MG63 (cell line): ENCODE data around the gene RPS24. TPM values are rescaled to one million over a fixed set of nuclear protein-coding genes. Genes with fewer than 3 reads are reported as not detected.

Experiments used
- DNase-seq: peaks from one replicate; pipeline ENCODE4 v3.0.0-alpha.2; 2020
- H3K27me3 ChIP-seq: fragments of 250-450 bp; sonication (Bioruptor Pico); 2 replicates; pipeline ENCODE4 v1.5.1; 2020; ENCODE audit warnings: mild to moderate bottlenecking, moderate library complexity
- H3K36me3 ChIP-seq: fragments of 250-450 bp; sonication (Bioruptor Pico); 2 replicates; pipeline ENCODE4 v1.5.1; 2020; ENCODE audit warnings: mild to moderate bottlenecking, moderate library complexity
- H3K4me3 ChIP-seq: fragments of 250-450 bp; sonication (Bioruptor Pico); 2 replicates; pipeline ENCODE4 v1.5.1; 2020; ENCODE audit warnings: mild to moderate bottlenecking, moderate library complexity
- H3K9me3 ChIP-seq: fragments of 250-450 bp; sonication (Bioruptor Pico); 2 replicates; pipeline ENCODE4 v1.5.1; 2020; ENCODE audit warnings: mild to moderate bottlenecking, moderate library complexity
- total RNA-seq: library from RNA; depleted of rRNA; stranded (reverse); fragments of >200 nt; shearing (Covaris generic); gene quantifications from 2 replicates; pipeline ENCODE4 v1.2.3, GENCODE V29; 2014; ENCODE audit warnings: low replicate concordance

RPS24 gene
- total RNA-seq, 1 experiment from 2014 or later, result 3,994 TPM

- H3K36me3 ChIP-seq, result peaks cover 76% of the 10 kb centered on the region
- H3K27me3 ChIP-seq, result no peaks in the 10 kb centered on the region
- no peak for DNase-seq
- H3K4me3 ChIP-seq, result no peak overlapping the region
- H3K9me3 ChIP-seq, result no peaks in the 10 kb centered on the region
Observed at GRCh38 chr10:78017856-78018255, 15.8 kb upstream of the RPS24 start.

- Histone ChIP-seq H3K4me3 (no peak overlapping the region), H3K9me3 (no peaks in the 10 kb centered on the region), H3K27me3 (no peaks in the 10 kb centered on the region), H3K36me3 (peaks cover 74% of the 10 kb centered on the region)
- no peak for DNase-seq
Observed at GRCh38 chr10:78019264-78019663, 14.4 kb upstream of the RPS24 start.

- no peak overlapping the region for H3K4me3 ChIP-seq
- no peaks in the 10 kb centered on the region for H3K9me3 ChIP-seq
- DNase-seq, result no peak
- peaks cover 71% of the 10 kb centered on the region for H3K36me3 ChIP-seq
- no peaks in the 10 kb centered on the region for H3K27me3 ChIP-seq
Observed at GRCh38 chr10:78021201-78021600, 12.5 kb upstream of the RPS24 start.

DNA sequence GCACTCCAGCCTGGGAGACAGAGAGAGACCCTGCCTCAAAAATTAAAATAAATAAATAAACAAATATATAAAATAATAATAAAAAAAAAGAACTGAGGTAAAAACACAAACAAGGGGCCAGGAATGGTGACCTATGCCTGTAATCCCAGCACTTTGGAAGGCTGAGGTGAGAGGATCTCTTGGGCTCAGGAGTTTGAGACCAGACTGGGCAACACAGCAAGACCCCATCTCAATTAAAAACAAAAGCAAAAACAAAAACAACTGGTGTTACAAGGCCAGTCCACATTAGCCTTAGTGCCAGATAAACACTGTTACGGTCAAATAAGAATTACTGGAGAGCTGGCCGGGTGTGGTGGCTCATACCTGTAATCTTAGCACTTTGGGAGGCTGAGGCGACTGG, 9.9 kb upstream of the RPS24 start:
- Histone ChIP-seq H3K27me3 (no peaks in the 10 kb centered on the region), H3K9me3 (no peaks in the 10 kb centered on the region), H3K4me3 (no peak overlapping the region), H3K36me3 (peaks cover 73% of the 10 kb centered on the region)
- no peak for DNase-seq

DNA sequence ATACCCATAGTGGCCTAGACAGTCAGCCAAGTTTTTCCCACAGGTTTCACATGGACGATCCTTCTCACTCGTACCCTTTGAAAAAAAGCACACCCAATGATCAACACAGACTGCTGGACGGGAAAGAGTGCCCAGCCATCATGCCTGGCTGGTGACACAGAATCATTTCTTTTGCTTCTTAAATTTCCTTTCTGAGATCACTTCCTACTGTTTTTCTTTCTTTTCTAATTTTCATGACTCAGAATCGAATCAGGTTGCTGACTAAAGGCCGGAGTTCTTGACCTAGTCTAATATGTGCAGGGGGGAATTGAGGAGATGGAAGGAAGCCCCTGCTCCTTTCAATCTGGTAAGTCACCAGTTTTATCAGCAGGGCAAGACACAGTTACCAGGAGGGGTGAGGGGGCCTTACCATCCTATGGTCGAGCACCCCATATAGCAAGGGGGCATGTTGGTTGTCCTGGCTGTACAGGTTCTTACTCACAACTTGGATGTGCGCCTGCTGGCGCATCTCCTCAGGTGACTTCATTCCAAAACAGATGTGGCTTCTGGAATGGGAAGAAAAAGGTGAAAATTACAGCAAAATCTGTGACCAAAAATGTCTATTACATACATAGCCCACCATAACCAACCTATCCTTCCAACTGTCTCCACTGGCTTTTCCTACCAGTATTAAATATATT, 7.8 kb upstream of the RPS24 start:
- Histone ChIP-seq H3K27me3 (no peaks in the 10 kb centered on the region), H3K9me3 (no peaks in the 10 kb centered on the region), H3K4me3 (no peak overlapping the region), H3K36me3 (peaks cover 57% of the 10 kb centered on the region)
- peak; percentile 63 for DNase-seq

- DNase-seq, result peak; percentile 22
Observed at GRCh38 chr10:78028438-78029268, 5.0 kb upstream of the RPS24 start.

GRCh38 chr10:78029269-78030226, 4.1 kb upstream of the RPS24 start, which contains the start of gene POLR3A:
TSS of gene POLR3A (minus strand) at chr10:78029515. CDS start at chr10:78029407, 108 bp downstream.
- Histone ChIP-seq H3K9me3 (no peaks in the 10 kb centered on the region), H3K36me3 (peaks cover 26% of the 10 kb centered on the region), H3K27me3 (no peaks in the 10 kb centered on the region), H3K4me3 (peak within 1 kb of the TSS; percentile 96)
- DNase-seq, result peak; percentile 97

More at GRCh38 chr10:78028438-78029268, 5.0 kb upstream of the RPS24 start:
- Histone ChIP-seq H3K27me3 (no peaks in the 10 kb centered on the region), H3K36me3 (peaks cover 30% of the 10 kb centered on the region), H3K9me3 (no peaks in the 10 kb centered on the region), H3K4me3 (peak overlapping the region; percentile 96)

GRCh38 chr10:78033387-78033636, 351 bp upstream of the RPS24 start:
- Histone ChIP-seq H3K36me3 (peaks cover 43% of the 10 kb centered on the region), H3K4me3 (peak overlapping the region; percentile 83), H3K9me3 (no peaks in the 10 kb centered on the region), H3K27me3 (no peaks in the 10 kb centered on the region)
- no peak for DNase-seq

GRCh38 chr10:78035025-78035424, 1.4 kb downstream of the RPS24 start:
- Histone ChIP-seq H3K9me3 (no peaks in the 10 kb centered on the region), H3K36me3 (peaks cover 59% of the 10 kb centered on the region), H3K27me3 (no peaks in the 10 kb centered on the region), H3K4me3 (peak overlapping the region; percentile 83)
- no peak for DNase-seq

DNA sequence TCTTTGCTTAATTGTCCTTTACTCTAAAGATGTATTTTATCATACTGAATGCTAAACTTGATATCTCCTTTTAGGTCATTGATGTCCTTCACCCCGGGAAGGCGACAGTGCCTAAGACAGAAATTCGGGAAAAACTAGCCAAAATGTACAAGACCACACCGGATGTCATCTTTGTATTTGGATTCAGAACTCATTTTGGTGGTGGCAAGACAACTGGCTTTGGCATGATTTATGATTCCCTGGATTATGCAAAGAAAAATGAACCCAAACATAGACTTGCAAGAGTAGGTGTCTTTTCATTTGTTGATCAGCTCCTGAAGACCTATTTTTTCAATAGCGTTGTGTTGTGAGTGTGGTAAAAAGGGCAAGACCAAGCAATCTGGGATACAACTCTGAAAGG, 1.8 kb downstream of the RPS24 start:
- Histone ChIP-seq H3K9me3 (no peaks in the 10 kb centered on the region), H3K27me3 (no peaks in the 10 kb centered on the region), H3K4me3 (peak overlapping the region; percentile 83), H3K36me3 (peaks cover 63% of the 10 kb centered on the region)
- no peak for DNase-seq

DNA sequence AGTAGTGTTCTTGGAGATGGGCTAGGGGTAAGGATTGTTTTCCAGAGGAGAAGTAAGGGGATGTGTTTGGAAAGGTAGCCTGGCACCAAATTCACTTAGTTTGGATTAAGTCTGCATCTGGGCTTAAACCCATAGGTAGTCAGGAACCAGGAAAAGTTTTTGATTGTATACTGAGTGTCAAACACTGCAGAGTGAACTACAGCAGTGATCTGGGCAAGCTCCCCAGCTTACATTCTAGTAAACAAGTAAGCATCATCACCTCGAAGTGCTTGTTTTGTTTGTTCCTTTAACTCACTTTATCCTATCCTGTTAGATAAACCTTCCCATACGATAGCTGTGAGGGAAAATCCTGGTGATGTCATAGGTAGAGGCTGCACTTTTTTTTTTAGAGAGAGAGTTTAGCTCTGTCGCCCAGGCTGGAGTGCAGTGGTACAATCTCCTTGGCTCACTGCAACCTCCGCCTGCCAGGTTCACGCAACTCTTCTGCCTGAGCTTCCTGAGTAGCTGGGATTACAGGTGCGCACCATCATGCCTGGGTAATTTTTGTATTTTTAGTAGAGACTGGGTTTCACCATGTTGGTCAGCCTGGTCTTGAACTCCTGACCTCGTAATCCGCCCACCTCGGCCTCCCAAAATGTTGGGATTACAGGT, 2.4 kb downstream of the RPS24 start:
- DNase-seq, result no peak

DNA sequence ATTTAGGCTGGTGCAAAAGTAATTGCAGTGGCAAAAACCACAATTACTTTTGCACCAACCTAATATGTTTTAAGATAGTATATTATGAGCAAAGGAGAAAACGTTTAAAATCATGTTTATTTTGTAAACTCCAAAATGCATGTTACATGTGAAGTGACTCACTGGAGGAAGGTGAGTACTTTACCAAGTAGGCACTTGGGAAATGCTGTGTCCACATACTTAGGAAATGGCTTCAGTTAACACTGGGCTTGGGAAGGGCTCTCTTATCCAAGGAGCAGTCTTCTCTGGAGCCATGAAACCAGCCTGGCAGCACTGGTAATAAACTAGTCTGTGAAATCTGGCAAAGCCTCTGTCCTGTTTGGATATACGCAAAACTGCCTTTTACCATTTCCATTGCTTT, 4.4 kb downstream of the RPS24 start:
- no peaks in the 10 kb centered on the region for H3K9me3 ChIP-seq
- no peaks in the 10 kb centered on the region for H3K27me3 ChIP-seq
- no peak overlapping the region for H3K4me3 ChIP-seq
- peaks cover 90% of the 10 kb centered on the region for H3K36me3 ChIP-seq
- no peak for DNase-seq

More for the DNA sequence above, 2.4 kb downstream of the RPS24 start:
- Histone ChIP-seq H3K27me3 (no peaks in the 10 kb centered on the region), H3K36me3 (peaks cover 69% of the 10 kb centered on the region), H3K9me3 (no peaks in the 10 kb centered on the region), H3K4me3 (peak overlapping the region; percentile 83)

DNA sequence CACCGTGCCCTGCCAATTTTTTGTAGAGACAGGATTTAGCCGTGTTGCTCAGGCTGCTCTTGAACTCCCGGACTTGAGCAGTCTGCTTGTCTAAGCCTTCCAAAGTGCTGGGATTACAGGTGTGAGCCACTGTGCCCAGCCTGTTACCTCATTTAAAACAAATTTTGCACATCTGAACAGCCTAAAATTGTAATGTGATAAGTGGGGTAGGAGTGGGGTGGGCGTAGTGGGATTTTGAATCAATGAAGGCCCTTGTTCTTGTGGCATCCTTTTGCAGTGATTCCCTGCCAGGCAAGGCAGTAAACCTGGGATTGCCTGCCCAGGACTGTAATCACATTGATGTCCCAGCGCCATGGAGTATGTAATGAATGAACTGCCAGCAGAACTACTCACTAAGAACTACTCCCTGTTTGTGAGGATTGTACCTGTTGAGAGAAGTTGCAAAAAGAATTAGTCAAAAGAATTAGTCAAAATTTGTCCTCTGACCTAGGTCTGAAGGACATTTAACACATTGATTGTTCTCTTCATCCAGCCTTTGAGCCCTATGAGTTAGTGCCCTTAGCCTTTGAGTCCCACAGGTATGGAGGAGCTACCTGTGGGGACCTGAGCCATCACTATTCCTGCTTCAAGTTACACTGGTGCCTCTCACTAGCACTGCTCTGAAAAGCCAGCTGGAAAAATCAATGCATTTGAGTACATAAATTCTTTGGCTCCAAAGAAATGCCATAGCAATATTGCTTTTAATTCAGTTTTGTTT, 5.3 kb downstream of the RPS24 start:
- Histone ChIP-seq H3K36me3 (peaks cover 94% of the 10 kb centered on the region), H3K9me3 (no peaks in the 10 kb centered on the region), H3K4me3 (no peak overlapping the region), H3K27me3 (no peaks in the 10 kb centered on the region)
- DNase-seq, result no peak

DNA sequence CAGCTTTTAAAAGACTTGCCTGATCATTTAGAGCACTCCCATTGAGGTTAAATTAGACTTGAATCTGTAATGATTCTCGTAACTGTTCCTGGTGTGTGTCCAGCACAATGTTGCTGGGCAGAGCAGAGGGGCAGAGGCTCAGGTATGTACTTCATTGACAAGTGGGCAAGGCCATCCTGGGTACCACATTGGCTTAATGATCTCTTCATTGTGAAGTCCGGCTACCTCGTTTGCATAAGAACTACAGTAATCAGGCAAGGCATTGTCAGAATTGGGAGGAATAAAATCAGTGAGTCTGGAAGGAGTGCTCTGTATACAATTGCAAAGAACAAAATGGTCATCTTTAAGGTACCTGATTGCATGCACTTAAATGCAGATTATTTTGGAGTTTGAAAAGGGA, 6.1 kb downstream of the RPS24 start:
- DNase-seq, result no peak
- H3K27me3 ChIP-seq, result no peaks in the 10 kb centered on the region
- H3K9me3 ChIP-seq, result no peaks in the 10 kb centered on the region
- H3K36me3 ChIP-seq, result peaks cover 88% of the 10 kb centered on the region
- H3K4me3 ChIP-seq, result no peak overlapping the region

DNA sequence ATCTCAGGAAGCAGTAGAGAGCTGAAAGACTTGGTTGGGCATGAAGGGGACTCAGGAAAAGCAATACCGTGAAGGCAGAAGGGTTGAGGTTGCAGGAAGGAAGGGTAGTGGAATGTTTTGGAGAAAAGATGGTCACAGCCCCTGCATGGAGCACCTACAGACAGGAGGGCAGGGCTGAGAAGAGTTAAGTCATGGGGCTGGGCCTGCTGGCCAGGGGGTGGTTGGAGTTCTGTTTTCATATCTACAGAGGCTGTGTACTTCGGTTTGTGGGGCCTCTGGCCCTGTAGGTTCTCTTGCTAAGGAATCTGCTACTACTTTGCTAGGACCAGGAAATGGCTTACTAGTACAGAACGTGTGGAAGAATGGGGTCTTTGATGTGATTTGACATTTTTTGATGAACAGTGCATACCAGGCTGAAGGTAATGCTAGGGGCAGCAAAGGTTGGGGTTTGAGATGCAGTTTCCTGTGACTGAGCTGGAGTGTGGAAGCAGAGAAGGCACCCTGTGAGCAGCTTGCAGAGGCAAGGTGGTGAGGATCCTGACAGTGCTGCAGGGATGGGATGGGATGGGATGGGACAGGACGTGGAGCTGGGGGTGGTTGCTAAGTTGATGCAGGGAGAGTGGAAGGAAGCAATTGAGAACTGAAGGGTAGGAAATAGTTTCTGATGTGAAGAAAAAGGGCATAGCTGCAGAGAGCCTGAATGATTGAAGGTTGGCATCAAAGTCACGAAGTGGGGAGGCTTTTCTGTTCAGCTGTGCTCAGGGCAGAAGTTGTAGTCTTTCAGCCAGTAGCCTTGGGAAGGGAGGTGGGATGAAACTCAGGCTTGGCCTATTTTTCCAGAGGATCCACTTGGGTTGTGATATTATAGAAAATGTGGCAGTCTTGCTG, 7.8 kb downstream of the RPS24 start:
- Histone ChIP-seq H3K9me3 (no peaks in the 10 kb centered on the region), H3K4me3 (no peak overlapping the region), H3K27me3 (no peaks in the 10 kb centered on the region), H3K36me3 (peaks cover 72% of the 10 kb centered on the region)
- no peak for DNase-seq
